NOMO-1 treated with DMSO at 0.1 percent for 48 hours (cell line): Measurements from ENCODE around the gene GSTM3.
"Not testable (repeated sequence)": the region's sequence is repeated elsewhere in the genome, so short reads cannot be mapped to it uniquely, and the experiment has no call there.

Experiments used
- DNase-seq: peaks from one replicate; lab custom pipeline; 2025; ENCODE audit not compliant: unreplicated experiment; lab: John Stamatoyannopoulos, UW

GSTM3 gene

DNA sequence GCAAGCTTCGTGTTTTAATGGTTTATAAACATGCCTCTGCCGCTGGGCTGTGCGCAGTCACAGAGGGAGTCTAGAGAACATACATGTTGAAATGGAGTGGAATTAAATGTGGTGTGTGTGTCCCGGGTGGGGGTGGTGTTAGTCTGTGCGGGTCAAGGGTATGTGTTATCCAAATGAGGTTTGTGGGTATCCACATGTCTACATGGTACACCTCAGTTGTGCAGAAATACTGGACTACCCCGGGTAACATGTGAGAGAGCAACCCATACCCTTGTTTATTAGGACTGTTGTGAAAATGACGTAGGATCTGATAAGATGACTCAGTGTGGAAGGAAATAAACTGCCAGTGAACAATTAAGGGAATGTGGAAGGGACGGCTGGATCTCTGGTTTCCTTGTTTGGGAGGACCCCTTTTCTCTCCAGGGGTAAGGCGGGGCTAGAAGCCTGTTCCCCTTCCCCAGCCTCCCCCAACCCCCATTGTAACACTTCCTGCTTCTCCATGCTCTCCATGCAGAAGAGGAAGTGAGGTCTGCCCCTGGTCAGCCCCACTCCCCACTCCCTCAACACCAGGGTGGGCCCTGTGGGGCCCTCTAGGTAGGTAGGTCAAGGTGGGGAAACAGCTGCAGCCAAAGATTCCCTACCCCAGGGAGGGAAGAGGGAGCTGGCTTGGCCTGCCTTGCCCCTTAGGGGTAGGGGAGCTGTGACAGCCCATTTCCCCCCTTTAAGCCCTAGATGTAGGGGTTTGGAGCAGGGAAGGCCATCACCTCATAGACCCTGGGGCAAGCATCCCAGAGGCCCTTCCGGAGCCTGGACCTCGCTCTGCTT is 22.2 kb upstream of the GSTM3 start:
- peak; percentile 73 for DNase-seq

DNA sequence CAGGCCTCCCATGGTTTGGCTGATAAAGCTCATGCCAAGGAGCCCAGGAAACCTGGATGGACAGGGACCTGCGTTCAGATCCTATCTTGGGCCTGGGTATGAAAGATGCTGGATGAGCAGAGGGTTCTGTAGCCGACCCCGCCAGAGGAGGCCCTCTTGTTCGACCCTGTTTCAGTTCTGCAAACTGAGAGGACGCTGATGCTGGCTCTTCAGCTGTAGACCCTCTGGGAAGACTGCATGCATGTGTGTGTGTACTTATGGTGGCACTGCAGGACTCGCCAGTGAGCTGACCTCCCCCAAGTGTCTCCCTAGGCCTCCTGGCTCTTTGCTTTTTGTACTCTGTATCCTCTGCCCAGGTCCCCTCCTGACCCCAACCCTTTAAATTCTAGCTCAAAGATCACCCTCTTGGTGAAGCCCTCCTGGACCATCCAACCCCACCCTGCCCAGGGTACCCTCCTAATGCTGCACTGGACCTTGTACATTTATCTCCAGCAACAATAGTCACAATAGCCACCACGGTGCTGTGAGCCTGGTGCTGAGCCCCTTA is 21.3 kb upstream of the GSTM3 start:
- peak; percentile 15 for DNase-seq

DNA sequence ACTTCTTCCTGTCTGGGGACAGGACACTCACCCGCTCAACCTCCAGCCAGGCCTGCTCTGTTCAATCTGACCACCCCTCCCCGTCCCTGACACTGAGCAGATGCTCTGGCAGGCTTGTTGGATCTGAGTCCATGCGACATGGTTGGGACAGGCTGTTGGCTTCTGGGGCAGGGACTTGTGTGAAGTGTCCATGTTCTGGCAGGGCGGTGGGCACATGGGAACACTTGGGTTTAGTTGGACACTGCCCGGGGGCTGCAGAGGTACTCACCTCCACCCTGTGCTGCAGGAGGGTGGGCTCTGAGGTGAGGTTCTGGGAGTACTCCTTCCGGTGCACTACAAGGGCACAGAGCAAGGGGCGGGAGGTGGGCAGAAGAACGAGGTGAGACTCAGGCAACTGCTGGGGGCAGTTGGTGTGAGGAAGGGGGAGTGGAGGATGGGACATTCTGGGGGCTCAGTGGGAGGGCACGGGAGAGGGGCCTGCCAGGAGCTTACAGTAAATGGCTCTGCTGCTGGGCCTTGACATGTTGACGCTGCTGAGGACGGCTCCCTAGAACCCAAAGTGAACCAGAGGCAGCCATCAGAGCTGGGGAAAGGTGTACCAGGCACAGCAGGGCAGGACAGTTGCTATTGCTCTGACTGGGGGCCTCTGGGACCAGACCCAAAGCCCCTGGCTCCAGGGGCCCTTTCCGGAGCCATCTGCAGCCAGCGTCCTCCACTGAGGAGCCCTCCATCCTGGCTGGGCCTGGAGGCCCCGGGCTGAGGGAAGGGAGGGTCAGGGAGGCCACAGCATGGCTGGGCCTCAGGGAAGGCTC is 20.6 kb upstream of the GSTM3 start:
- no peak for DNase-seq

DNA sequence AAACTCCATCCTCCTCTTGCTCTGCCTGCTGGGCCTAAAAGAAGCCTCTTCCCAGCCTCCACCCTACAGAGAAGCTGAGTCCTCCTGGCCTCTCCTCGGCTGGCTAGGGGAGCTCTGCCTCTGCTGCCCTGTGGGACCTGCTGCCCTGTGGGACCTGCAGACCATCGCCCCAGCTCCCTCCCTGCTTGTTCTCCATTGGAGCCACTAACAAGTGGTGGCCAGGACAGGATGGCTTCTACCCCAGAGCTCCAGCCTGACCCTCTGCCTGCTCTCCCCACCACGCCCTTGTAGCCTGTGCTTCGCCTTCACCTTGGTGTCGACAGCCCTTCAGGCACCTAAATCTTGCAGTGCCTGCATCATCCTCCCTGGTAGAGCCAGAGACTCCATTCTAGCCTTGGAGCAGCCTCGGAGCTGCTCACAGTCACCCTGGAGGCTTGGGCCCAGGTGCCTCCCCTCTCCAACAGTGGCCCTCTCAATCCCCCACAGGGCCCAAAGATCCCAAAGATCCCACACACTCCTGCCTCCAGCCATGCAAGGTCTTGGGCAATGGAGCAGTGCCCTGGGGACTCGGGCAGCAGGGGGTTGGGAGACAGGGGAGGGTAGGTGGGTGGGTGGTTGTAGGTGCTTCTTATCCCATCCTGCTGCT is 19.9 kb upstream of the GSTM3 start:
- no peak for DNase-seq

DNA sequence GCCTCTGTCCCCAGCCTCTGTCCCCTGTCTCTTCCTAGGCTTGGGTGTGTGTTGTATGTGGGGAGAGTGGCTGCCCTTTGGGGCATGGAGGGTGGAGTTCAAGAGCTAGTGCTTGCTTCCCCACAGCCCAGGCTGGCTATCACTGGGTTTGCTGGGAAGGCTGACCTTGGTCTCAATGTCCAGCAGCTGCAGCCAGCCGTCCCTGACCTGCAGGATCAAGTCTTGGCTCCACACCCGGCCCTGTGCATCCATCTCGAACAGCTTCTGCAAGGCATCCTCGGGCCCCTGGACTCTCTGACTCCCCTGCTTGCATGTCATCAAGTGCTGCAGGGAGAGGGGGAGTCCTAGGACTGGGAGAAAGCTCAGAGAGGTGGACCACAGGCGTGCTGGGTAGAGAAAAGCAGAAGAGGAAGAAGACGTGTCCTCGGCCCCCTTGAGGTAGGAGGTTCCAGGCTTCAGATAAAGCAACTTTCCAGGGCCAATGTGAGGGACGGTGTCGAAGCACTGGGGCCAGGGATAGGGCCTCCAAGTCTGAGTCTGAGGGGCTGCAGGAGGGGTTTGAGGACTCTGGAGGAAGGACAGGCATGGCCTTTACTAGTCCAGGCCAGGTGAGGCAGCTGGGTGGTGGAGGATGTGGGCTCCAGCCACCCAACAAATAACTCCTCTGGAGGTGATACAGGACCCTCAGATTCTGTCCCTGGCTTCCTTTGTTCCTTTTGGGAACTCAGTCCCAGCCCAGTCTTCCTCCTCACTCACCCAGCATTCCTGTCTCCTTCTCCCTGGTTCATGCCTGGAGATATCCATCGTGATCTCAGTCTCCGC is 18.9 kb upstream of the GSTM3 start:
- DNase-seq, result peak; percentile 1

DNA sequence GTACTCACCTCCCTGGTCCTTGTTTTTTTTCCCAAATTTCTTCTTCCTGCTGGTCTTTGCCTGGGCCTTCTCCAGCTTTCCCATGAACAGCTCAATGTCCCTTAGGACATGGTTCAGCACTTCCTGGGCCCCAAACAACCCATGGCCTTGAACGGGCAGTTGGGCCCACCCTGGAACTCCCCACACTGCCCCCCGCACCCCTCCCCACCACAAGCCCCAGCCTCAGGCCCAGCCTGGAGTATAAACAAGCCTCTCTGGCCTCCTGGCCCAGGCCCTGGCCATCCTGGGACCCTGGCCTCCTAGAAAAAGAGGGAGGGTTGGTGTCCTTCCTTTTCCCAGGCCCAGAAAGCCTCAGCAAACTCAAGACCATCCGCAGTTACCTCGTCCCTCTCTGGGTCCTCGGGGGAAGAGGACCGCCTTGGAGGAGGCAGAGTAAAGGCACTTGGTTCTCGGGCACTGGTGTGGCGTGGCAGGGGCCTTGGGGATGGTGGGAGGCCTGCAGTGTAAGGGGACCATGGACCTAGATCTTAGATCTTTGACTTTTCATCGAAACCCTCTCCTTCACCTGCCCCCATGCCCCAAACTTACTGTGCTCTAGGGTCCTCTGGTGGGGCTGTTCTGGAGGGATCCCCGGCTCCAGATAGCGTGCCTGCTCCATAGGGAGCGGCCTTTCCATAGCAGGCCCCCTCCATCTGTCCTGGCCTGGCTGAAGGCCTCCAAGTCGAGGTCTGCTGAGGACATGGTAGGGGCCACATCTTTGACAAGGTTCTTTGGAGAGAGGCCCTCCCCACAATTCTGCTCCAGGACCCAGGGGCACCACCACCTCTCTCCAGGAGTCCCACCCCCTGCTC is 17.3 kb upstream of the GSTM3 start:
- no peak for DNase-seq

DNA sequence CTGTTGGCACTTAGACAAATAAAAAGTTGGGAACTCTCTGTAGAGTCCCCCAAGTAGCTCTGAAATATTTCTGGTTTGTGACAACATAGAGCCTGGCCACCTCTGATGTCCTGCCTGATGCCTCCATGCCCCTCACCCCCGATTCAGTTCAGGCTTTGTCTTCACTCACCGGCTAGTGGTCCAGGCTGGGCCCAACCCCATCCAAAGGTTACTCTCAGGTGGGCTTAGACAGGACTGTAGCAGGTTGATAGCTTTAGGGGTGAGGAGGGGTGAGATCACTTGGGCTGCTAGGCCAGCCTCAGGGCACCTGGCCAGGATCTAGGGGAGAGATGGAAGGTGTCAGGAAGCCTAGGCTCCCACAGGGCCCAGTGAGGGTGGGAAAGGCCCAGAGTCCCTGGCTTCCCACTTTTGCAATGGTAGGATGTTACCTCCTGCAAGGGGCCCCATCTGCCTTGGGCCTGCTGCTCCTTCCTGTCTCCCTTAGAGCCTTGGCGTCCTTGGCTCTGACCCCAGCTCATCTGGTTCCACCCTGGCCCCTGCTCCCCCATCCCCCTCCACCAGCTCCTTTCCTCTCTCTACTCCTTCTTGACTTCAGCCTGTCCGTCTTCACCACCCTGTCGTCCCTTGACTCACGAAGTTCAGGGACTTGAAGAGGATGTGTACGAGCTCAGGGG is 16.1 kb upstream of the GSTM3 start:
- DNase-seq, result no peak

DNA sequence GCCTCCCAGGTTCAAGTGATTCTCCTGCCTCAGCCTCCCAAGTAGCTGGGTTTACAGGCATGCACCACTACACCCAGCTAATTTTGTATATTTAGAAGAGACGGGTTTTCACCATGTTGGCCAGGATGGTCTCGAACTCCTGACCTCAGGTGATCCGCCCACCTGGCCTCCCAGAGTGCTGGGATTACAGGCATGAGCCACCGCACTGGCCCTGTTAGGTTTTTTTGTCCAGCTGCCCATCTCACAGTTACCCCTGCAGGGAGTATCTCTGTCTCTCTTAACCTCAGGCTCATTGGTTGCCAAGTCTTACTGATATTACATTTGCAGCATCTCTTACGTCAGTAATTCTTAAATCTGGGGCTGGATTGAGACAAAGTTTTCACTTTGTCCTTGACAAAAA is 15.5 kb upstream of the GSTM3 start:
- DNase-seq, result not testable (repeated sequence)

DNA sequence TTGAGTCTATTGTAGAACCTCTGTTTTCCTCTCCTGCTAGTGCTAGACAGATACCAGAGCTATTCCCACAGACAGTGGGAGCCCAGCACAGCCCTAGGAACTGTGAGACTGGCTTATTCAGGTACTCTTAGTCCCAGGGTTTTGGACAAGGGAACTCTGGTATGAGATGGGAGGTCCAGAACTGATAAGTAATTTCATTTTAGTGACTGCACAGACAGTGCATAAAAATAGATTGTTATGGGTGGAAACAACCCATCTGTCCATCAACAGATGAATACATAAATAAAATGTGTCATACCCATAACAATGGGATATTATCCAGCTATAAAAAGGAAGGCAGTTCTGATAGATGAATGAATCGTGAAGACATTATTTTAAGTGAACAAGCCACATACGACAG is 13.9 kb upstream of the GSTM3 start:
- DNase-seq, result no peak

DNA sequence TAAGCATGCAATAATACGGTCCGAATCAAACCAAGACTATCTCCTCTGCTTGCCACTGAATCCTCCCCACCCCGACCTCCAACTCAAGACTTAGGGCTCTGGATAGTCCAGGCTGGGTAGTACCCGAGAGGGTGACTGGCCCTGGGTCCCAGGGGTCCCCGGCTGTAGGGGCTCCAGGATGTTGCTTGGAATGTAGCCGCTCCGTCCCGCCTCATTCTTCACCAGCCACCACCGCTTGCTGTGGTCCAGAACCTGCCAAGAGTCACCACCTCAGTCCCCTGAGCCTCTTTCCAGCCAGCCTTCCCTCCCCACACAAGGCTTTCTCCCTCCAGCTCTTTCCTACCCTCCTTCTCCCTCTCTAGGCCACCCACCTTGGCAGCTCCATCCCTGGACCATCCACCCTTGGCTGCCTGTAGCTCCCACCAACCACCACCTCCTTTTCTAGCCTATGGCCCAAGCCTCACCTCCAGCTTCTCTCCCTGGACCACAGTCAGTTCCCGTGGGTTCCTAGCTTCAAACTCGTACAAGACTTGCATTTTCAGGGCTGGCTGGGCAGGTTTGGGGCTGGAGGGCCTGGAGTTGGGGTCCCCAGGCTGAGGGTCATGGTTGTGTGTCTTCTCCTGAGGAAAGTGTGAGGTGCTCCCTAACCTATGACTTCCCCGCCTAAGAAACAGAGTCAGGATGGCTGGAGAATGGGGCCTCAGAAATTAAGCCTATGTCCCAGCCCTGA is 10.9 kb upstream of the GSTM3 start:
- DNase-seq, result no peak

DNA sequence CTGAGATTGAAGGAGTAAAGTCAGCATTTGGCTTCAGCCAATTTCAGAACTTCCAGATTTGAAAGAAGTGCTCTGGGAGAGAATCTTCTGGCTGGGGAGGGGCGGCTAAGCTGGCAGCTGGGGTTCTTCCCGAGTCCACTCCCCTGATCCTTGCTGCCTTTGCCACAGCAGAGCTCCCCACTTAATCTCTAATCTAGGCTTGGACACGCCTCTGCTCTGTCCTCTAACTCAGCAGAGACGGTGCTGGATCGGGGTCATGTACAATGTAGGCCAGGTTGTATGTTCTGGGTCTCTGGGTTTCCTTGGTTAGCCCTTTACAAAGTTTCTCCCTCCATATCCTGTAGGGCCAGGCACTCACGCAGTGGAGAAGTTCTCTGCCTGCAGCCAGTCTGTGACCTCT is 10.1 kb upstream of the GSTM3 start:
- DNase-seq, result no peak

DNA sequence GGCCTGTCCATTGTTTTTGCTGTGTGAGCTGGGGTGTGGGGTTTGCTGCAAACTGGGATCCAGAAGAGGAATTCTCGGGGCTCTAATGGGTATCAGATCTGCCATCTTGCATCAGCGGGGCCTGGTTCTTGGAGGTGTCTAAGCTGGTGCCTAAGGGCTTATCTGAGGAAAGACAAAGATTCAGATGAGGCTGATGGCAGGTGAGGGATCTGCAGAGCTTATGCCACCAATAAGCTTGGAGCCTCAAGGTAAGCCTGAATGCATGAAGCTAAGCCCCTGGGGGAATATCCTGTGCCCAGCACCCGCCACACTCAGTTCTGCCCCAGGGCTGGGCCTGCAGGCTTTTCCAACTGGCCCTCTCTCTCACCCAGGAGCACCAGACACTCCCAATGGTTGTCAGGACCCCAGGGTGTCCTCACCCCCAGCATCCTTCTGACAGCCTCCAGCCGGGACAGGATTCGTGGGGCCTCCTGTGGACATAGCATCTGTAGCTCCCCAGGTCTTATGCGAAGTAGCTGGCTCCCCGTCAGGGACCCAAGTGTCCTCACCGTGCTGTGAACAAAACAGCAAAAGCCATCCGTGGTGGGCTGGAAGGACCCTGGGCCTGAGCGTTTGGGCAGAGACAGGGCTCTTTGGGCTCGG is 9.5 kb upstream of the GSTM3 start:
- DNase-seq, result no peak

DNA sequence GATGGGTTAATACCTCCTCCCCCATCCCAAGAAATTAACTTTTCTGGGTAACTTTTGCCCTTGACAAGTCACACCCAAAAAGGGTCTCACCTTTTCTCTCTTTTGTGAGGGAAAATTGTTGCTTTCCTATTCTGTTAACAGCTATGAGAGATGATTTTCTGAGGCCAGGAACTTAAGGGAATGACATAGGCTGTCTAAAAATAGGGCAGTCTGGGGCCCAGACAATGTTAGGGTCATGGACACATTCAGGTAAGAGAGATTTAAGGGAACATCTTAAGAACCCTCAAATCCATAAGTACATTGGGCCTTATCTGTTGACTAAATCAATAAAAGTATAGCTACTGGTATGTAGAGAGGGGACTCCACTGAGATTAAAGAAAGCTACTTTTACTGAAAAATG is 8.4 kb upstream of the GSTM3 start:
- no peak for DNase-seq

DNA sequence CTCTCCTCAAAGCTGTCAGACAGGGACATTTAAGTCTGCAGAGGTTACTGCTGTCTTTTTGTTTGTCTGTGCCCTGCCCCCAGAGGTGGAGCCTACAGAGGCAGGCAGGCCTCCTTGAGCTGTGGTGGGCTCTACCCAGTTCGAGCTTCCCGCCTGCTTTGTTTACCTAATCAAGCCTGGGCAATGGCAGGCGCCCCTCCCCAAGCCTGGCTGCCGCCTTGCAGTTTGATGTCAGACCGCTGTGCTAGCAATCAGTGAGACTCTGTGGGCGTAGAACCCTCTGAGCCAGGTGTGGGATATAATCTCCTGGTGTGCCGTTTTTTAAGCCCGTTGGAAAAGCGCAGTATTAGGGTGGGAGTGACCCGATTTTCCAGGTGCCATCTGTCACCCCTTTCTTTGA is 7.5 kb upstream of the GSTM3 start:
- DNase-seq, result not testable (repeated sequence)

DNA sequence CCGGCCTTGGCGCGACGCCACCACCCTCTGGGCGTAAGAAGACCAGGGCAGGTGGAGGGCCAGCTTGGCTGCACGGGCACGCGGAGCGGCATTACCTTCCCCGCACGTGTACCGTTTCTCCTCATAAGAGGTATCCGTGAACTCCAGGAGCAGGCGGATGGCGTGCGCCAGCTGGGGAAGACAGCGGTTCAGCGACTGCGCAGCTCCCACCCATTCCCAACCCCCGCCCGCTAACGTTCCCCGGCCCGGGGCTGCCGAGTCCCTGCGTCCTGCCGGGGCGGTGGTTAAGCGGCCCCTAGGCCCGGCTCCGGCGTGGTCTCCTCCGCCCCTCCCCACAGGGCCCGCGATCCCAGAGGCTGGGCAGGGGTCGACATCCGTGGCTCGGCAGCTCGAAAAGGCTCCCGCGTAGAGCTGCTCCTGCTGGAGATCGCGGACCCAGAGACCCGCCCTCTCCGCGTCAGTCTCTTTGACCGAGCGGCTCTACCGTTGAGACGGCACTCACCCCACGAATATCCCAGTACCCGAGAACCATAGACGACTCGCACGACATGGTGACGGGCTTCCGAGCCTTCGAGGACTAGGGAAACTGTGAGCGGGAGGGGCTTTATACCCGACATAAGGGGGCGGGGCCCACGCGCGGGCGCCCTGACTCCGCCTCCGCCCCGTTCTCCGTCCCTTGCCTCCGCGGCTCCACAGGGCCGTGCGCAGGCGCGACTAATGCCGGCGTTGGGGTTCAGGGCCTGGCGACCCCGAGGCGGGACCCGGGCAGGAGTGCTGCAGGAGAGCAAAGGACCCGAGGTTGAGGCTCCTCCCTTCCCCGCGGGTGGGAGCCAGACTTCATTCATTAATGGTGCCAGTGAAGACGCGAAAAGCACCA is 862 bp downstream of the GSTM3 start:
- DNase-seq, result peak; percentile 54

DNA sequence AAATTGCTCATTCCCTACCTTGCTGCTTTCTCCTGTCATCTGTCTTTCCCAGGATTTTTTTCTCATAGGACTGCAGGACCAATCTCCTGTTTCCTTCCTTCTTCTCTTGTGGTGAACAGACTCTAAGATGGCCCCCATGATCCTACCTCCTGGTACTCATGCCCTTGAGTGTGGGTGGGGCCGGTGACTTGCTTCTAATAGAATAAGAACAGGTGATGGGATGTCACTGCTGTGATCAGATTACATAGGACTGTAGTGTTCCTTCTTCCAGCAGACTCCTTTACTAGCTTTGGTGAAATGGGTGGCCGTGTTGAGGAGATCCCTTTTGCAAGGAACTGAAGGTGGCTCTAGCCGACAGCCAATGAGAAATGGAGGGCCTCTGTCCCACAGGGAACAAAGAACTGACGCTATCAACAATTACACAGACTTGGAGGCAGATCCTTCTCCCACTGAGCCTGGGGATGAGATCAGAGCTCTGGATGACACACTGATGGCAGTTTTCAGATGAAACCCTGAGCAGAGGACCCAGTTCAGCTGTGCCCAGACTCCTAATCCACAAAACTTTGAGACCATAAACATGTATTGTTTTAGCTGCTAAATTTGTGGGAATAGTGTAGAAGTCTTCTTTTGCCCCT is 7.5 kb downstream of the GSTM3 start:
- no peak for DNase-seq
